ENCODE data around the gene SUSD3. TPM values are rescaled to one million over a fixed set of nuclear protein-coding genes. Genes with fewer than 3 reads are reported as not detected.

SUSD3 gene
- total and polyA plus RNA-seq, 10 of the 15 experiments (the other 5 are each of a cell fraction or from before 2014, with no cell fraction given), result 2.5 to 92.0 (median 31.1) TPM

DNA sequence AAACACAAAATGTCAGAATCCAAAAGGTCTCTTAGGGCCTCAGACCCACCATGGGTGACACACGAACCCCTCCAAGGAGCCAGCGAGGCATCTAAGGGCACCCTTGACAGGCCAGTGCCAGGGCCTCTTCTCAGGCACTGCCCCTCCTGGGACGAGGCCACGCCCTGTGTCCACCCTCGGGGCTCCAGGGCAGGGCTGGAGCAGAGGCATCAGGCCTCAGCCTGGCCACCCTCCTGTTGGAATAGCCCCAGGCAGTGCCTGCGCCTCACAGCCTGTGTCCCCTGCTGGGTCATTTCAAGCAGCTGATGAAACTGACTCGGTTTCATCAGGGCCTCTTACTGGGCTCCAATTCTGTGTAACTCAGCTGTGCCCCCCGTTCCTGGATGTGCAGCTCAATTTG is 32.8 kb upstream of the SUSD3 start:
- 61% methylated on average over 8 of the region's 8 CpGs for WGBS (ENCODE audit: insufficient coverage, insufficient replicate concordance, low lambda C conversion rate, missing lambda C conversion rate)
- no peak overlapping the region for H3K4me2 ChIP-seq (ENCODE audit: control insufficient read depth, insufficient read depth)
- no peak for FAIRE-seq
- no peaks in the 10 kb centered on the region for H4K20me1 ChIP-seq (ENCODE audit: control insufficient read depth, insufficient read depth)
- no peak overlapping the region for H3K27ac ChIP-seq (ENCODE audit: control insufficient read depth, insufficient read depth)
- ATAC-seq, result no peak
- no peaks in the 10 kb centered on the region for H3K27me3 ChIP-seq (replicated peaks in 1 of 2; ENCODE audit: control insufficient read depth in 2 of 2, insufficient read depth in 2 of 2, low read length in 1 of 2)
- no peak overlapping the region for H2AFZ ChIP-seq (ENCODE audit: control insufficient read depth, low read depth, low read length)
- peaks cover 11% of the 10 kb centered on the region for H3K4me1 ChIP-seq (ENCODE audit: control insufficient read depth, insufficient read depth, low read length)
- intact Hi-C loops (cut with micrococcal nuclease; ENCODE audit: unreplicated experiment), result no loop called here
- RAD21 ChIA-PET (ENCODE audit: unreplicated experiment), result interaction anchor here (0.7 to 2.7 kb wide), 3 partner anchors 21 to 39 kb away, joined by 4 to 15 read pairs (median 6); no protein-coding TSS in a partner anchor
- in situ Hi-C loops (cut with MboI), result no loop called here
- POLR2A ChIA-PET, result no interaction called here
- no peaks in the 10 kb centered on the region for H3K79me2 ChIP-seq (ENCODE audit: control insufficient read depth, insufficient read depth, low read length)
- BruUV-seq (replicated peaks), result no TSS peak
- peaks cover 1 to 15% of the 10 kb centered on the region in 2 experiments; a peak in 3 of 4 replicates for H3K36me3 ChIP-seq (ENCODE audit: control insufficient read depth in 2 of 2, insufficient read depth in 2 of 2, low read length in 1 of 2)
- CTCF ChIA-PET, result interaction anchor here (1.0 to 2.6 kb wide), 5 partner anchors 23 to 84 kb away, joined by 3 to 16 read pairs (median 3); no protein-coding TSS in a partner anchor
- DNase-seq (ENCODE audit: low read depth, low spot score), result no peak
- no peaks in the 10 kb centered on the region for H3K9me3 ChIP-seq (replicated peaks; ENCODE audit: control insufficient read depth, insufficient read depth, low read length)
- TF ChIP-seq CEBPZ (IDR thresholded peaks at IDR 0.05; ENCODE audit: low read depth, low read length), result no peak
- no peak for TF ChIP-seq MEF2B (IDR thresholded peaks at IDR 0.05; ENCODE audit: partially characterized antibody, poor library complexity, severe bottlenecking)
- TF ChIP-seq RB1 (IDR thresholded peaks at IDR 0.05; ENCODE audit: borderline replicate concordance), result no peak
- no peak overlapping the region for H3K9ac ChIP-seq (ENCODE audit: control insufficient read depth, insufficient read depth, low read length)
- SMC1A ChIA-PET (ENCODE audit: uncharacterized antibody, unreplicated experiment), result interaction anchor here (1.6 to 1.7 kb wide), 2 partner anchors 22 to 35 kb away, joined by 3 to 4 read pairs; no protein-coding TSS in a partner anchor
- H3K4me3 ChIP-seq, result no peak overlapping the region
